CD4-positive, alpha-beta T cell treated with Interferon gamma for 1 hour (primary cell): ENCODE measurements around the gene SLC47A2.
"Not testable (repeated sequence)": the region's sequence is repeated elsewhere in the genome, so short reads cannot be mapped to it uniquely, and the experiment has no call there.

Experiments
- DNase-seq: peaks from one replicate; pipeline ENCODE4 v3.0.0-alpha.2; 2020

SLC47A2 gene, protein sequence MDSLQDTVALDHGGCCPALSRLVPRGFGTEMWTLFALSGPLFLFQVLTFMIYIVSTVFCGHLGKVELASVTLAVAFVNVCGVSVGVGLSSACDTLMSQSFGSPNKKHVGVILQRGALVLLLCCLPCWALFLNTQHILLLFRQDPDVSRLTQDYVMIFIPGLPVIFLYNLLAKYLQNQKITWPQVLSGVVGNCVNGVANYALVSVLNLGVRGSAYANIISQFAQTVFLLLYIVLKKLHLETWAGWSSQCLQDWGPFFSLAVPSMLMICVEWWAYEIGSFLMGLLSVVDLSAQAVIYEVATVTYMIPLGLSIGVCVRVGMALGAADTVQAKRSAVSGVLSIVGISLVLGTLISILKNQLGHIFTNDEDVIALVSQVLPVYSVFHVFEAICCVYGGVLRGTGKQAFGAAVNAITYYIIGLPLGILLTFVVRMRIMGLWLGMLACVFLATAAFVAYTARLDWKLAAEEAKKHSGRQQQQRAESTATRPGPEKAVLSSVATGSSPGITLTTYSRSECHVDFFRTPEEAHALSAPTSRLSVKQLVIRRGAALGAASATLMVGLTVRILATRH

DNA sequence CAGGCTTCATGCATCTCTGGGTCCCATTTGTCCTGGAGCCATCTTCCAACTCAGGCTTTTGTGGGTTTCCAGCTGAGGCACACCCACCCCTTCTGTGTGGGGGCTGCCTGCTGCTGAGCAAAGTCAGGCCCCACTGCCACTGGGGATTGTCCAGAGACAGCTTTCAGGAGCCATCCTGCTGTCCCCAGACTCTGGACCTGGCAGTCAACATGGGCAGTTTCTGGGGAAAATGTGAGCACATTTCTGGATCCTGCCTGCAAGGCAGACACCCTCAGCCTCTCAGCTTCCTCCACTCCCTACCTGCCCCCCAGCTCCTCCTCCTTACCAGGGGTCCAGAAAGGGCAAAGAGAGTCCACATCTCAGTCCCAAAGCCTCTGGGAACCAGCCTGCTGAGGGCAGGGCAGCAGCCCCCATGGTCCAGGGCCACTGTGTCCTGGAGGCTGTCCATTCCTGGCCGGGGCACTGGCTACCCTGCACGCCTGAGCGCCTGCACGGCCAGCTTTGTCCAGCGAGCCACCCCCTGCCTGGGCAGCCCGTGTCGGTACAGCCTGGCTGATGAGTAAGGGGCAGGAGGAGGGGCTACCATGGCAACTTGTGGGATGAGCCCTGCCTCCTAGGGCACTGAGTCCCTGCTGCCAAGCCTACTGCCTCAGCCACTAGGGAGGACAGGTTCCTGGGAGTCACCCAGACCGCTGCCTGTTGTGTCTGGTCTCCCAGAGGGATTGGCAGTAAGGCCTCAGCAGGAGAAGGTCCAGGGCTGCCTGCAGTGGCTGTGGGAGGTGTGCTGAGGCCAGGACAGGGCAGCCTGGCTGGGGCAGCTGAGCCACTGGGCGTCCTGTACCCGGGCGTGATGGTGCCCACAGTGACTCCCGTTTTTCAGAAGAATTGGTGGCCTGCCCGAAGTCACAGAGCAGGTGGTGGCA, at the start of gene SLC47A2:
Gene SLC47A2, minus strand, starts transcription at position 477 of the 923 bp plus-strand sequence. Its CDS starts 29 bp downstream, at position 448.
- DNase-seq: no peak

DNA sequence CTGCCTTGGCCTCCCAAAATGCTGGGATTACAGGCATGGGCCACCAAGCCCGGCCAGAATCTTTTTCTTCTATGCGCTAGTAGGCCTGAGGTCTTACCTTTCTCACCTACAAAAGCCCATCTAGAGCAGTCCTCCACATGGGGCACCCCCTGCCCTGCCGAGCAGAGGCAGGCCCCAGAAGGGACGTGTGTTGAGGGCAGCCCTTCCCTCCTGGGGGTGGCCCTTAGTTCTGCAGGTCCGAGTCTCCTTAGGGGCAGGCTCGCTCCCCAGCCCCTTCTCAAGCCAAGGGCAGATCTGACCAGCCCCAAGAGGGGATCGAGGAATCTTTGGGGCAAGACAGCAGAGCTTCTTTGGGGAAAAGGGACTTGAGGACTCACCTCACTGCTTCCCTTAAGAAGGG, 49.6 kb upstream of the SLC47A2 start:
- DNase-seq: no peak

DNA sequence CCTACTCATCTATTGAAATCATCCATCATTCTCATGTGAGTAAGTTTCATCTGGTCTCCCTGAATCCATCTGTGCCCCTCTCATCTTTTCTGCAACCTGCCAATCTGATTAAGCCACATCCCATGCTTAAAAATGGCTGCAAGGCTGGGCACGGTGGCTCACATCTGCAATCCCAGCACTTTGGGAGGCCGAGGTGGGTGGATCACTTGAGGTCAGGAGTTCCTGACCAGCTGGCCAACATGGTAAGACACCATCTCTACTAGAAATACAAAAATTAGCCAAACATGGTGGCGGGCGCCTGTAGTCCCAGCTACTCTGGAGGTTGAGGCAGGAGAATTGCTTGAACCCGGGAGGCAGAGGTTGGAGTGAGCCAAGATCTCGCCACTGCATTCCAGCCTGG, 47.6 kb upstream of the SLC47A2 start:
- not testable (repeated sequence) for DNase-seq

DNA sequence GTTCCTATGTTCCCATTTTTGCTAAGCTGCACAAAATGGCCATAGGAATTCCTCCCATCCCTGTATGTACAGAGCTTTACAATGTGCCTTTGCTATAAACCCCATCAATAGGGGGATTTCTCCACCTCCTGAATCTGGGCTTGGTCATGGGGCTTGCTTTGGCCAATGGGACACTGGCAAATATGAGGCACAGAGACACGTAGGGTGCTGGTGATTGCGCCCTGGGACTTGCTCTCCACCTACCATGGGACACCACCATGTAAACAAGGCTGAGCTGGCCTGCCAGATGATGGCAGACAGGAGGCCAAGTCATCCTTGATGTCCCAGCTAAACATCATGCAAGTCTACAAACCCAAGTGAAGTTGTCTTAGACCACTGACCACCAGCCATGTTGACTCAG, 47.0 kb upstream of the SLC47A2 start:
- DNase-seq: no peak

DNA sequence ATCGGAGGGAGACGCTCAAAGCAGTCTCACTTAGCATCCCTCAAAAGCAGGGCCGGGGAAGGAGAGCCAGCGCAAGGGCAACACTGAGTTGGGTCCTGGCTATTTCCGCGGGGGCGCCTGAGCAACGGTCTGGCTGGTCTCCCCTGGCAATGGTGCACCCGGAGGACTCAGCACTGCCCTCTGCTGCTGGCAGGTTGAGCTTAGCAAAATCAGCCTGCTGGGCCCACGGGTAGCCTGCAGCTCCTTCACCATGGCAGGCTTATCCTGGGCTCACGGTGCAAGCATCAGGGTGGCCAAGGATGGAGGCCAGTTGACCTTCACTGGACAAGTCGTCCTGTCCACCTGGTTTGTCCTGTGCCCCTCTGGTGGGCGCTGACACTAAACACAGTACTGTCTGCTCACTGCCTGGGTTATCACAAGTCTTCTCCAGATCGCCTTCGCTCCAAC, 46.2 kb upstream of the SLC47A2 start:
- DNase-seq: peak; percentile 52

DNA sequence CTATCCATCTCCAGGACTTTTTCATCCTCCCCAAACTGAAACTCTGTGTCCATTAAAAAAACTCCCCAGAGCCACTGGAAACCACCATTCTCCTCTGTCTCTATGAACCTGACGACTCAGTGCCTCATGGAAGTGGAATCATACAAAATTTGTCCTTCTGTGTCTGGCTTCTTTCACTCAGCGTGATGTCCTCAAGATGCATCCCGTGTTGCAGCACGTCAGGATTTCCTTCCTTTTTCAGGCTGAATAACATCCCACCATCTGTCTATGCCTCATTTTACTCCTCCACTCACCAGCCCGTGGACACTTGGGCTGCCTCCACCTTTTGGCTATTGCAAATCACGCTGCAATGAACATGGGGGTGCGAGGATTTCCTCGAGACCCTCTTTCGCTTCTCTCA, 44.4 kb upstream of the SLC47A2 start:
- no peak for DNase-seq

DNA sequence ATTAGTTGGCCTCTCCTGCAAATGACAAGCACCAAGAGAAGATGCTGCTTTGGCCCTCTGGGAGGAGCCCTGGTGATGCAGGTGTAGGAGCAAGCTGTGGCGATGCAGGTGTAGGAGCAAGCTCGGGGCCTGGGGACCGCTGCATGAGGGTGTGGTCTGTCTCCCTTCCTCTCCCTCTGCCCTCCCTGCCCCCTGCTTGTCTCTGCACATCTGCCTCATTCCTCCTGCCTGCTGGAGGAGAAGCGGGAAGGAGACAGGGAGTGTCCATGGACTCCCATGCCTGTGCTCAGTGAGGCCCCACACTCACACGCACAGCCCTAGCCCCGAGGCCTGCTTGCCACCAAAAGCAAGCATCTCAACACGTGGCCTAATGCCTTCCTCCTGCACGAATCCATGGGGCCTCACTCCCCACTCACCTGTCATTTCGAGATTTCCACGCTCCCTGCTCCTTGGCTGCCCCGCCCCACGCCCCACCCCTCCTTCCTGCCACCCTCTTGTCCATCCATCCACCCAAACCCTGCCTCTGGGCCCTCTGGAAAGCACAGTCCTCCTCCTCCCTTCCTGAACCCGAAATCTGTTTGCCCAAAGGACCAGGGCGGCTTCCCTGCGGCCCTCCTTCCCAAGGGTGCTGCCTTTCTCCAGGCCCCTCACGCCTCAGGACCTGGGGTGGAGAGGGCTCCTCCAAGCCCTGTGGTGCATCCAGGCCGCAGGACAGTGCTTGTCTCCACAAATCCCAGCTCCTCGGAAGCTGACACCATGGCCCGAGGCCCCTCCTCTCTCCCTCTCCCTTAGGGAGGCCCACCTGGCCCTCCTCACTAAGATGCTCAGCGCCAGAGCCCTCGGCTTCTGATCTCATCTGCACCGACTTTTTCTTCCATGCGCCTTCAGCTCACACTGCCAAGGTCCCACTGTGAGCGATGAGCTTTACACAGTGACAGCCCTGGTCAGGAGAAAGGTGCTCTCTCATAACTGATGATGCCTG, 43.5 kb upstream of the SLC47A2 start:
- DNase-seq: no peak

DNA sequence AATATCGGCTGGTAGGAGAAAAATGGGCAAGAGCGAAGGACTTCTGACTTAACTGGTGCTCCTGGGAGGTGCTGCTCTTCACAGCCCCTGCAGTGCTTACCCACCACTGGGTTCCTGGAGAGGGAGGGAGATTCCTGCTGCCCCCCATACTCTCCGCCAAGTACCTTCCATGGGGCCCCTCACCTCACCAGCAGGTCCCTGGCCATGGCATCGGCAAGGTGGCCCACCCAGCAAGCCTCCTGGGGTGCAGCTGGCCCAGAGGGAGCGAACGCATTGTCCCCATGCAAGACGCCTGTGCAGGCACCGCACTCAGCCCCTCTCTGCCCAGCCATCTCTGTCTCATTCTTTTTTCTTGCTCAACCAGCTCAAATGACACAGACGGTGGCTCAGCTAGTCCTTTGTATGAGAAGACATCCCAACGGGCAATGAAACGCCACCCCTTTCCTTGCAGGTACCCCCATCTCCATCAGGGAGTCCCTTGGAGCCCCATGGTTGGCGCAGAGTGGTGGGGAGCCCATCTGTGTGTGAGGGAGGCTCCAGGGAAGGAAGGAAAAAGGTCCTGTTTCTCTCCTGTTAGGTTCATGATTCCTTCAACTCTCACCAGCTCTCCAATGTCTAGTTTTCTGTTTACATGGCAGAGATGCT, 41.3 kb upstream of the SLC47A2 start:
- no peak for DNase-seq

DNA sequence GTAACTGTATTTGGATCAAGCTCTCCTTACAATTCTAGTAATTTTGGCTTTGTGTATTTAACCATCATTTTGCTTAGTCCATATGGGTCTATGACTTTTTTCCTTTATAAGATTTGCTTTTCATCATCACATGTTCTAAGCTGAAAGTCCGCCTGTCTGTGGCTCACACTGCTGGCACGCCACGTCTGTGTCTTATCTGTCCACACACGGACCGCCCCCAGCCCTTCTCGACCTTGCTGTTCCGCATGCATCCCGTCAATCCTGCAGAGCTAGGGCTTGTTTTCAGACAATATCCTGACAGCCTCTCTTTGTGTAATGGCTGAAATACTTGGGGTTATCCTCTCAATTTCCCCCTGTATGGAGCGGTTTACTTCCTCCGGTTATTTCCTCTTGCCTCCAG, 40.2 kb upstream of the SLC47A2 start:
- no peak for DNase-seq

DNA sequence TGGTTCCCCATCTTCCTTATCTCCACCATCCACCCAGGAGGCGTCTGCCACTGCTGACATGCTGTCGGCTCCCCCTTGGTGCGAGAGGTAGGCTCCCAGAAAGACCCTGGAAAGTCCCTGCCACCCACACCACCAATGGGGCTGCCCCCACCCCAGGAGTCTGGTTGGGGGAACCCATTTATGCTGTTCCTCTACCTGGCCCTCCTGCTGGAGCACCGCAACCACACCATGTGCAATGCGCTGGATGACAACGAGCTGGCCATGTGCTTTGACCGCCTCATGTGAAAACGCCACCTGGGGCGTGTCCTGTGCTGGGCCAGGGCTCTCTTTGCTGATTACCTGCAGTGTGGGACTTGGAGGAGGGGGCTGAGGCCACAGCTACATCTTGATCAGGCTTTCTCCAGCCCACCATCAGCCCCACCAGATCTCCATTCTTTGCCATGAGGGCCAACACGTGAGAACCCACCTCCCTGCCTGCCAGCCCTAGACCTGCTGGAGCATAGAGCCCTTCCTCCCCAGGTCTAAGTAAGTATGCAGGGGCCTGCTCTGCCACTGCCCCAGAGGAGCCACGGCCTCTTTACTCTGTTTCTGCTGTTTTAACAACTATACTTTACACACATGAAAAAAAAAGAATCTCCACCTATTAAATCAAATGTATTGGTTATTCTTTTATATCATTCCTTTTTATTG, 39.6 kb upstream of the SLC47A2 start:
- DNase-seq: no peak

DNA sequence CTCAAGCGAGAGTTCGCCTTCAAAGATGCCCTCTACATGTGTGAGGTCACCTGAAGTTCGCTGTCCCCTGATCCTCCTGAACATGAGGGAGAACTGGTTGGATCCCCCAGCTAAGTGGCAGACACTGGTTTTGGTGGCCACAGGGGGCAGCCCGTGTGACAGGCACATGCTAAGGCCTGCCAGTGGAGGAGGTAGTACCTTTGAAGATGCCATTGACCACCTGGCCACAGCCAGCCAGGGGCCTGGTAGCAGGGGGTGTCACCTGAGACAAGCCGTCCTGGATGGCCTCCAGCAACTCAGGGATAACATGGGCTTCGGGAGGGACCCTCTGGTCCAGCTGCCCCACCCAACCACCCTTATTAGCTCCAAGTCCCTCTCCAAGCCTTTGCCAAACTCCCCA, 39.0 kb upstream of the SLC47A2 start:
- no peak for DNase-seq

DNA sequence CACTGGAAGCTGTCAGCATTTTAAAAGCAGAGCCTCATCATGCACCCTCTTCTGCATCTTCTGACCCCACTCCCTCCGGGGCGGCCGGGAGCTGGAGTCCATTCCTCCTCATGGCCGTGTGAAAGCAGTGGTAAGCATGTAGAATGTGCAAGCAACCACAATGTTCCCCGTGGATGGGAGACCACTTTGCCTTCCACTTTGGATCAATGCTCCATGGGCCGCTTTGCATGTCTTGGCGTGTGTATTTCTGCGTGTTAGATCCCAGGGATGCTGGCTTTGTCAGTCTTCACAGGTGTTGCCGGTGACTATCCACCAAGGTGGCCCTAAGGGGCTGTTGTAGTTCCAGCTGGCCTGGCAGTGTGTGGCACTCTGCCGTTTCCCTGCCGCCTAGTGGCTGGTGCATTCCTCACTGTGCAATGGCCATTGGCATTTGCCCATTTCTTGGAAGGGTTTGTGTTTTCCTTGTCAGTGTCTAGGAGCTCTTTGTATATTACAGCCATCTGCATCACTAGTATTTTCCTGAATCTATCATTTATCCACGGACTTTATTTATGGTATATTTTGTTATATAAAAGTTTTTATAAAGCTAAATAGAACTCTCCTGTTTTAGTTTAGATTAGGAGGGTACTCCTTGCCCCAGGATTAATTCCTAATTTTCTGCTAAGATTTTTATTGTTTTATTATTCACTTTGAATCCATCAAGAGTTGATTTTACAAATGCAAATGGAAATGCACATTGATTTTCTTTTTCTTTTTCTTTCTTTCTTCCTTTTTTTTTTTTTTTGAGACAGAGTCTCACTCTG, 37.5 kb upstream of the SLC47A2 start:
- DNase-seq: no peak

DNA sequence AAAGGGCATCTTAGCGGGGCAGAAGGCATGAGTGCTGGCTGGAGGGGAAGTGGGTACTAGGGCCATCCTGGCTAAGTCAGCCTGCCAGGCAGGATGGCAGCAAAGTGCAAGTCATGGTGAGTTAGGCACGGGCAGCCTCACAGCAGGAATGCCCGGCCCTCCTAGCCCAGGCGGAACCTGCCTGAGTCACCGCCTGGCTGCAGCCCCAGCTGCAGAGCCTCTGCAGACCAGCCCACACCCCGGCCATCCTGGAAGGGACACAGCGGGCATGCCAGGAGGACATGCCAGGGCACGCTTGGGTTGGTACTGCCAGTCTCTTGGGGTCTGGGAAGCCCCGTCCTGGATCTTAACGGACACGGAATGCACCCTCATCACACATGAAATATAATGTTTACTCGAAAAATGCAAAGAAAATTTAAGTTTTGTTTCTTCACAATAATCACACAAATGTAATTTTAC, 36.7 kb upstream of the SLC47A2 start:
- DNase-seq: peak; percentile 53

DNA sequence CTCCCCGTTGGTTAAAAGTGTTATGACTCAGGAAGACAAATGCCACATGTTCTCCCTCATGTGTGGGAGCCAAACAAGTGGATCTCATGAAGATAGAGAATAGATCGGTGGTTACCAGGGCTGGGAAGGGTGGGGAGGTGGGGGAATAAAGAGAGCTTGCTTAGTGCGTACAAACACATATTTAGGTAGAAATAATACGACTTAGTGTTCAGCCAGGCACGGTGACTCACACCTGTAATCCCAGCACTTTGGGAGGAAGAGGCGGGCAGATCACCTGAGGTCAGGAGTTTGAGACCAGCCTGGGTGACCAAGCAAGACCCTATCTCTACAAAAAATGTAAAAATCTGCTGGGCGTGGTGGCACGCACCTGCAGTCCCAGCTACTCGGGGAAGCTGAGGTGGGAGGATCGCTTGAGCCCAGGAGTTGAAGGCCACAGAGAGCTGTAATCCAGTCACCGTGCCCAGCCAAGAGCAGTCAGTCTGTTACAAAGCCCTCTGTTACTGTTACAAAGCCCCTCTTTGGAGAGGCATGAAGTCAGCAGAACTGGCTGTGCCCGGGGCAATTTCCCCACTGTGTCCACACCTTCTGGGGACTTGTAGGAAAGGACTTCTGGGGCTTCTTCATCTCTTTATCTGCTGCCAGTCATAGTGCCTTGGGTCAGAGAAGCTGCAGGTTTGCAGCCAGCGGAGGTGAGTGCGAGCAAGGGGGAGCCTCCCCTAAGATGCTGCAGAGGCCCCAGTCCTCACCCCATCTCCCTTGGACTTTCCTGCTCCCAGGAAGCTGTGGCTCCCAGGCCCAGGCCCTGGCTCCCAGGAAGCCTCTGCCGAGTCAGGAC, 36.0 kb upstream of the SLC47A2 start:
- no peak for DNase-seq

DNA sequence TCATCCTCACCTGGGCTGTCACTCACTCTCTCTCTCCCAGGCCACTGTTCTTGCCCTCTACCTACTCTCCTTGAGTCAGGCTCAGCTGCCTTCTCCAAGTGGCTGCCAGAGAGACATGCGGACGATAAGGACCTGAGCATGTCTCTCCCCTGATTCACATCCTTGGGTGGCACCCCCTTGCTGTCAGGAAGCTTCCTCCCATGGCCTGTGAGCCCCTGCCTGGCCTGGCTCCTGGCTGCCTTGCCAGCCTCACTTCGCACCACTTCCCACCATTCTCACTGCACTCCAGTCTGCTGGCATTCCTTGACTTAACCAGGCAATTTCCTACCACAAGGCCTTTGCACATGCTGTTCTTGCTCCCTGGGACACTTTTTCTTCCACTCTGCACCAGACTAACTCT, 34.5 kb upstream of the SLC47A2 start:
- no peak for DNase-seq

DNA sequence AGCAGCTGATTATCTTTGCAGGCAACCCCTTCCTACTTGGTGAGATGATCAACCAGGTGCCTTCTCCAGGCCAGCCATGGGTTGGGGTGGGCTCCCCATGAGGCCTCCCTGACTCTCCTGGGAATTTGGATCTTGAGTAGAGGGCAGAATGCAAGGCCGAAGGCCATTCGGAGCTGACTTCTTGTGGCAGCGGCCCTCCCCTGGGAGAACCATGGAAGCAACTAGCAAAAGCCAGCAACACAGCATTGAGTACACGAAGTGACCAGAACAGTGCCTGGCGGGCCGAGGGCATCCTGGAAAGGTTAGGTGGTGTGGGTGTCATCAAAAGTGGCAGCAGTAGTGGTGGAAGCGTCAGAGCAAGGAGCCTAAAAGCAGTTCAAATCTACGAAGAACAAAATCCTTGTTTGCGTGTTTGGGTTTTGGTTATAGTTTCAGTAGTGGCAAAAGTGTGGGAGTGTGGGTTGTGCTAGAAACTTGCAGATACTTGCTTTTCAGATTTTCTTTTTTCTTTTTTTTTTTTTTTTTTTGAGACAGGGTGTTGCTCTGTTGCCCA, 33.7 kb upstream of the SLC47A2 start:
- no peak for DNase-seq

DNA sequence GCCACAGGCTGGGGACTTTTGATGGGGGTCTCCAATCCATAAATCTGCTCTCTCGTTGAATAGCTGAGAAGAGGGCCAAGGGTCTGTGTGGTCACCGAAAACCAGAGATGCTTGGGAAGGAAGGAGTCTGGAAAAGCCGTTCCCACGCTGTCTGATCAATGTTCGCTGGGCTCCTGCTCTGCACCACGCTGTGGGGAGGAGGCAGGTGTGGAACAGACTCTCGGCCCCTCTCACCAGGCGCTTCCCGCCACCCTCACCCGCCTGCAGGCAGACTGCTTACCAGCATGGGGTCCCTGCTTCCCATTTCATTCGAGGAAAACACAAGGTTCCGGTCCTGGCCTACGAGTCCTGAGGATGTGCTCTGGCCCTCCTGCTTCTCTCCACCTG, 32.4 kb upstream of the SLC47A2 start:
- DNase-seq: no peak

DNA sequence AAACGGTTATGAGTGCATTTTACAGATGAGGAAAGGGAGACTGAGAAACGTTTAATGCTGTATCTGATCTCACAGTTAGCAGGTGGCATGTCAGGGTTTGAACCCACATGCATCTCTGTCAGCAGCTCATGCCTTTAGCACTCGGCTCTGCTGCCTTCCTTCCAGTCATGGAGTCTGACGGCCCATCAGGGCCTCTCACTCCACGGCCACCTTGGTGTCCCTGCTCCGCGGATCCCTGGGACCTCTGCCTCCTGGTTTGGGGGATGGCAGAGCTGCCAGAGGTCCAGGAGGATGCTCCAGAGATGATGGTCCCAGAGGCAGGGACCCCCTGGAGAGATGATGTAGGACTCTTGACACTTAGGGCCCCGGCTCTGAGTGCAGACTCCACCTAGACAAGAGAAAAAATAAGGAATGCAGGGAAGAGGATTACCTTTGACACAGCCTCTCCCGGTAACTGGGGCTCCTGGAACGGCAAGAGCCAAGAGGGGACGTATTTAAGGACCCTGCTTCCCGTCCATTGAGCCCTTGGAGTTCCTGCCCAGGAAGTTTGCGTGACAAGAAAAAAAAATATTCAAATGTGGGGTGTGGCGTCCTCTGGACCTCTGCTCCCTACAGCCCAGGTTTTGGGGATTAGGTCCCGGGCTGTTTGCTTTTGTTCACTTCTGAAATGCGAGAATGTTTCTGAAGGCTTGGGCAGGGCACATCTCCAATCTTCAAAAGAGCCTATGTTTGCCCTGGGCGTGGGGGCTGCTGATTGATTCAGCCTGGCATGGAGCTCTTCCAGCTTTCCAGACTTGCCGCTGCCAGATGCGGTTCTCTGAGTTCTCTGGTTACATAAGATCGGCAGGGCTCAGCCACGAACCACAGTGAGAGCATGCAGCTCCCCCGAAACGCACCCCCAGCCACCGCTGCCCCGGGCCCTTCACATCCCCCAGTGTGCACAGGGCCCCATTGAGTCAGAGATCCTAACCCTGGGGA, 31.7 kb upstream of the SLC47A2 start, which contains the start of gene ALDH3A1:
Gene ALDH3A1, minus strand, starts transcription at position 470 of the 978 bp plus-strand sequence. CDS start 3,169 bp downstream, outside the sequence.
- no peak for DNase-seq
